OCI-M2 (cell line): ENCODE measurements around the gene ATF6.
"Not testable (repeated sequence)": the region's sequence is repeated elsewhere in the genome, so short reads cannot be mapped to it uniquely, and the experiment has no call there.

Experiments used
- DNase-seq: peaks from one replicate; lab custom pipeline; 2025; ENCODE audit not compliant: unreplicated experiment; lab: John Stamatoyannopoulos, UW

The ATF6 gene

DNA sequence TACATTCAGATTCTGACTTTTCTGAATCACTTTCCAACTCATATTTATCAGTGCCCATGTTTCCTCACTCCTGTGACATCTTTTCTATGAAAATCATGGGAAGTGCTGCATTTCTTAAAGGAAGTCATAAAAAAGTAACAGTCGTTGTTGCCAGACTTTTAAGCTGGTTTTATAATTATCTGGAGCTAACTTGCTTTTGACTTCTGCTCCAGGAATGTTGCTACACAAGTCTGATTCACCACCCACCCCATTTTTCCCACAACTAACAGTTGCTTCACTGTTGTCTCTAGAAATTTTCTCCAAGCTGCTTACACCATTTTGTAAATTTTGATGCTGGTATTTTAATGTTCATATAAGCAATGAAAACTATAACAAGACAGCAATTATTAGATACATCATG lies 32.6 kb upstream of the ATF6 start:
- no peak for DNase-seq

DNA sequence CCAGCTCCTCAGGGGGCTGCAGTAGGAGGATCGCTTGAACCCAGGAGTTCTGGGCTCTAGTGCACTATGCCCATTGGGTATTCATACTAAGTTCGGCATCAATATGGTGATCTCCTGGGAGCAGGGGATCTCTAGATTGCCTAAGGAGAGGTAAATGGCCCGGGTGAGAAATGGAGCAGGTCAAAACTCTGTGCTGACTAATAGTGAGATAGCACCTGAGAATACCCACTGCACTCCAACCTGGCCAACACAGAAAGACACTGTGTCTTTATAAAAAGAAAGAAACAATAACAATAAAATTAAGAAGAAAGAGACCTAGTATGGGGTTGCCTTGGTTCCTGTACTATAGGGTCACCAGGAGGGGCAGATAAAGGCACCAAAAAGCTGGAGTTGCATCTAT lies 30.3 kb upstream of the ATF6 start:
- no peak for DNase-seq

DNA sequence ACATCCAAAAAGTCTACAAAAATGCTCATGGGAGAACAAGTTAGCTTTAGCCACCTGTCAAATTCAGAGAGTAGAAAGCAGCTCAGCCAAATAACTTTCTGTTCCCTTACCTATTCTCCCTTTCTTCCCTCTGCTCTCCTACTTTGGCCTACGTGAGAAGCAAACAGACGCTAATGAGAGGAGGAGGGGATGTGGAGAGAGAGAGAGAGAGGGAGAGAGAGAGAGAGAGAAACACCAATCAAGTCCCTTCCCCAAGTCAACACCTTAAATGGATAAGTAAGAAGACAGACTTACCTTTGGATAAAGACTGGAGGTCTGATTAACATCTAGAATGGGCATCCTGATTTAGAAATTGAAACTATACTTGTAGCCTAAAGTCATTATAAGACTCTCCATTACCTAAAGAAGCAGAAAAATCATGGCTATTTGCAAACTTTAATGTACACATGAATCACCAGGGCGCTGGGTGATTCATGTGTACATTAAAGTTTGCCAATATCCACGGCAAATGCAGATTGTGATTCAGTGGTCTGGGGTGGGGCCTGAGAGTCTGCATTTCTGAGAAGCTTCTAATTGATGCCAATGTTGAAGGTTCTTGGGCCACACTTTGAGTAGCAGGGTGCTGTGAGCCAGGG lies 29.7 kb upstream of the ATF6 start:
- DNase-seq = no peak

DNA sequence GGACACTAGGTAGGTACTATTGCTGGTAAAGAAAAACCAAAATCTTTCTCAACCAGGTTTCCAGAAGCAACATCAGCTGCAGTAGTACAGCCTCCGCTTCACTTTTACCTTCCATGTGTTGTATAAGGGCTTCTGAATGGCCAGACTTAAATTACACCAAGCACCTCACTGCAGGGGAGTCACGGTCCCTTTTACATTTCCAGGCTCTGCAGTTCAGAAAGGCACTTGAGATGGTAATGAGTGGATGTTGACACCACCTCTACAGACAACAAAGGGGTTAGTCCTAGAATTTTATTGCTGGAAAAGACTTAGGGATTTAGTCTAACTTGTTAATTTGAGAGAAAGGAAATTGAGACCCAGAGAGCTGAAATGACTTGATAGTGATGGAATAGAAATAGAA lies 28.5 kb upstream of the ATF6 start:
- DNase-seq = no peak

DNA sequence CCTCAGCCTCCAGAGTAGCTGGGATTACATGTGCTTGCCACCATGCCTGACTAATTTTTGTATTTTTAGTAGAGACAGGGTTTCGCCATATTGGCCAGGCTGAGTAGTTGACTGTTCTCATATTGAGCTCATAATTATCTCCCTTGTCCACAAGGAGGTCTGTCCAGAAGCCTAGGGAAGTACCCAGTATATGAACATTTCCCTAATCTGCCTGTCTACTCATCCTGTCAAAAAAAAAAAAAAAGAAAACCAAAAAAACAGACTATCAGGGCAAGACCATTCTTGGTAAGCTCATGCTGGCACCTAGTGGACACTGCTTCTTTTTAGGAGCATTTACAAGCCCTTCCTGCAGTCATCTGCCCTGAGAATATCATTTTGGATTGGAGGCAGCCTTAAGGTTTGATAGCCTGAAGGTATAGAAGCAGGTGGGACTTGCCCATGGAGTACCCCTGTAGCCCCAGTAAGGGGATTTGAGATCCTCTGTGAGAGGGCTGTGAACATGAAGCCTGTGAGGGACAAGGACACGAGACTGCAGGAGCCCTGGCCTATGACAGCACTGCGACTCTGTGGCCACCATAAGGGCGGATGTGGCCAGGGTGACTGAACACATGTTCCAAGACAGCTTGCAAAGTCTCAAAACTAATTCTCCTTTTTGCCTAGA lies 27.4 kb upstream of the ATF6 start:
- peak; percentile 15 for DNase-seq

DNA sequence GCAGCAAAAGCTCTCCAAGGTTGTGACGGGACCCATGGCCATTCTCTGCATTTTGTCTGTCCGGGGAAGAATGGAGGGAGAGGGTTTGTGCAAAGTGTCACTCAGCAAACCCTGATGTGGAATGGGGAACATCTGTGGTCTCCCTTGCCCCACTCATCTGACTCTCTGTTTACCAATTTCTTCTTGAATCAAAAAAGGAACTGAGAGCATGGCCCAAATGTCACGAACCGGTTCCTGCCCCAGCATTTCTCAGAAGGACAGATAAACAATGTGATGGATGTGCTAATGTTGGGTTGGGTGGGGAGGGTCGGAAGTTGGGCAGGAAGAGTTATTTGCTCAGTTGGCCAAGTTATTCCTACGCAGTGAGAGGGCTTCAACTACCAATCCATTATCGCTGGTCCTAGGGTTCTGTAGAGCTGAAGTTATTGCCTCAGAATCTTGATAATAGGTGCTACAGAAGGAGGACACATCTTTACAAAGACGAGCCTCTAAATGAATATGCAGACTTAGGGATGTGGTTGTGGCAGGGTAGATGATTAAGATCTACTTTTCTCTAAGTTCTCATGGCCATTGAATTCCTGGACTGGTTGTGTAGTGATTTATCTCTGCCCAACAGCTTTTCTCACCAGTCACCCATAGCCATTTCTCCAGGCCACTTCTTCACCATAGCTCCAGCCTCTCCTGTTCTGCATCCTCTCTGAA lies 26.1 kb upstream of the ATF6 start:
- no peak for DNase-seq

DNA sequence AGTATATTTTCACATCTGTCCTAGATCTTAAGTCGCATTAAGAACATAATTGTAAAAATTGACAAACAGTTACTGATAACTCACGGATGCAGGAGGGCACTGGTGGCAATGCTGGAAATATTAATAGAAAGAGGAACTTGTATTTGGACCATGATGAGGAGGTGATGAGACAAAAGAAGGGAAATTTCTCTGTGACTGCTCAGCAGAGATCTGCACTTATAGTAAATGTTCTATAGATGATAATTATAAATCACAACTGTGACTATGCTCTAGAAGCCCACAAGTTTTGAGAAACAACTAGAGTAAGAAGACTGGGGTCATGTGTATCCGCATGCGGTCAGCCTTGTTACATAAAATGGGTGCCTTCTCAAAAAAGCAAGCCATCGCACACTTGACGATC lies 25.2 kb upstream of the ATF6 start:
- DNase-seq = no peak

DNA sequence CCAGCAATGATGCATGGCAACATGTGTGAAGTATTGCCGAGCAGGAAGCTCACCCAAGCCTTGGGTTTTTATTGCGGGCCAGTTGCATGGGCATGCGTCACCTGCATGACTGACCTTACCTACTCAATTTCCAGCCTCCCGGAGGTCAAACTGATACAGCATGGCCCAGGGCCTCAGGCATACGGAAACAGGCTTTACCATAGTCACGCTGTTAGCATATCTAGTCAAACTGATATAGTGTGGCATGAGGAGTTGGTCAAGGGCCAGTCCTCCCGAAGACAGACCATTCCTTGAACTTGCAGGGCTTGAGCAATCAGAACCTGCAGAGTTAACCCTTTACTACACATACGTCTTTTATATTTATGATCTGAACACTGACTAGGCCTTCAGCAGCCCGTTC lies 22.9 kb upstream of the ATF6 start:
- no peak for DNase-seq

DNA sequence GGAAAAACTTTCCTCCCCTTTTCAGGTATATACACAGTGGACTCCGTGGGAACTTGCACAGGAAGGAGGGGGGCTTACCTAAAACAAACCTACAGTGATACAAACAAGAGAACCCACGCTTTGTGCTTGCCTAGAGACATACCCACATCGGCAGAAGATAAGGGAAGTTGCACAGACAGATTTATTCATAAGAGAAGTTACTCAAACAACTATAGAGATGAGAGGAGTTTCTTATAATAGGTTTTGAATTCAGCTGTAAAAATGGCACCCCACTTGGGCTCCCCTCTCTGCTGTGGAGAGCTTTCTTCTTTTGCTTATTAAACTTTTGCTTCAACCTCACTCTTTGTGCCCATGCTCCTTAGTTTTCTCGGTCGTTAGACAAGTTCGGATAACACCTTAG lies 18.3 kb upstream of the ATF6 start:
- DNase-seq = no peak

DNA sequence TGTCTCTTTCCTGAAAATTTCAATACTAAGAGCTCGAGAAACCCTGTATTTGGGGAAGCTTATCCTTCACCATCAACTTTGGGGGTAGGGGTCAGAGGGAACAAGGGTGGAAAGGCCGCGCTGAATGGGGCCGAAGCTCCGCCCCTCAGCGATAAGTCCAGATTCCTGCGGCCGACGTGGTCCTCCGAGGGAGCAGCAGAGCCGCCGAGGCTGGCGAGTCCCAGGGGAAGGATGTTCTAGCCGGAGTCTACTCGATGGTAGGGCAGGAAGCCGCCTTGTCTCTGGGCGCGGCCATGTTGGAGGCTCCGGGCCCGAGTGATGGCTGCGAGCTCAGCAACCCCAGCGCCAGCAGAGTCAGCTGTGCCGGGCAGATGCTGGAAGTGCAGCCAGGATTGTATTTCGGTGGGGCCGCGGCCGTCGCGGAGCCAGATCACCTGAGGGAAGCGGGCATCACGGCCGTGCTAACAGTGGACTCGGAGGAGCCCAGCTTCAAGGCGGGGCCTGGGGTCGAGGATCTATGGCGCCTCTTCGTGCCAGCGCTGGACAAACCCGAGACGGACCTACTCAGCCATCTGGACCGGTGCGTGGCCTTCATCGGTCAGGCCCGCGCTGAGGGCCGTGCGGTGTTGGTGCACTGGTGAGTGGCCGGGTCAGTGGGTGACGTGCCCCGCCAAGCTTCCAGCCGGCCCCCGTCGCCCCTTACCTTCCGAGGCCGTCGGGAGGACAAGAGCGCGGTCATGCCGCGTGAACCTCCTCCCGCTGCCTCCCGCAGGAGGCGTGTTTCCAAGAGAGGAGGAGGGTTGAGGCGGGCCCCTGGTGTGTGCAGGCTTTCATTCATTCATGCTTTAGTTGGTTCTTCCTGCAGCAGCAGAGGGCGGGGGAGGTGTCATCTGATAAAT lies 16.4 kb upstream of the ATF6 start, which contains the start of gene DUSP12:
DUSP12 (plus strand) TSS at position 278 of the 899 bp plus-strand sequence; CDS start at position 294, 16 bp downstream.
- peak; percentile 80 for DNase-seq

DNA sequence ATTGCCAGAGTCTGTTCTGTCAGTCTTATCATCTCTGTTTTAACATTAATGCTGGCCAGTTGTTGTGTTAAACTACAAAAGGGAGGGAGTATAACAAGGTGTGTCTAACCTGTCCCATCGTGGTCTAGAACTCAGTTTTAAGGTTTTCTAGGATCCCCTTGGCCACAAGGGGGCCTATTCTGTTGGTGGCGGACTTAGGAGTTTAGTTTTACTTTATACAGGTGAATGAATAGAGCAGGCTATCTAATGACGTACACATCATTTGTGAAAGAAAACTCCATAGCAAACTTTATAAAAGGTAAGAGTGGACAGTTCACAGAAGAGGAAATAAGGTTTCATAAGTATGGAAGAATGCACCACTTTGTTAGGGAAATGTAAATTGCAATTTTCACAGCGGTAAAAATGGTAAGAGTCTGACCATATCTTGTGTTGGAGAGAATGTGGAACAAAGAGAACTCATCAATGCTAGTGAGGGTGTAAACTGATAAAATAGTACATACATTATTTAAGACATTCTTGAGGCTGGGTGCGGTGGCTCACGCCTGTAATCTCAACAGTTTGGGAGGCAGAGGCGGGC lies 2.5 kb upstream of the ATF6 start:
- DNase-seq = no peak

DNA sequence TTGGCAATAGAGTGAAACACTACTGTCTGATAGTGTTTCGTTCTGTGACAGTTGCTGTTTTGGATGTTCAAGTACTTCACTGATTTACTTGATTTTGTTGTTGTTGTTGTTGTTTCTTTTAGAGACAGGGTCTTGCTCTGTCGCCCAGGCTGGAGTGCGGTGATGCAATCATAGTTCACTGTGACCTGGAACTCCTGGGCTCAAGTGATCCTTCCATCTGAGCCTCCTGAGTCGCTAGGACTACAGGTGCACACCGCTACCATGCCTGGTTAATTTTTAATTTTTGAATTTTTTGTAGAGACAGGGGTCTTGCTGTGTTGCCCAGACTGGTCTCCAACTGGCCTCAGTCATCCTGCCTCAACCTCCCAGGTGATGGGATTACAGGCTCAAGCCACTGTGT lies 2.3 kb downstream of the ATF6 start:
- DNase-seq = no peak

DNA sequence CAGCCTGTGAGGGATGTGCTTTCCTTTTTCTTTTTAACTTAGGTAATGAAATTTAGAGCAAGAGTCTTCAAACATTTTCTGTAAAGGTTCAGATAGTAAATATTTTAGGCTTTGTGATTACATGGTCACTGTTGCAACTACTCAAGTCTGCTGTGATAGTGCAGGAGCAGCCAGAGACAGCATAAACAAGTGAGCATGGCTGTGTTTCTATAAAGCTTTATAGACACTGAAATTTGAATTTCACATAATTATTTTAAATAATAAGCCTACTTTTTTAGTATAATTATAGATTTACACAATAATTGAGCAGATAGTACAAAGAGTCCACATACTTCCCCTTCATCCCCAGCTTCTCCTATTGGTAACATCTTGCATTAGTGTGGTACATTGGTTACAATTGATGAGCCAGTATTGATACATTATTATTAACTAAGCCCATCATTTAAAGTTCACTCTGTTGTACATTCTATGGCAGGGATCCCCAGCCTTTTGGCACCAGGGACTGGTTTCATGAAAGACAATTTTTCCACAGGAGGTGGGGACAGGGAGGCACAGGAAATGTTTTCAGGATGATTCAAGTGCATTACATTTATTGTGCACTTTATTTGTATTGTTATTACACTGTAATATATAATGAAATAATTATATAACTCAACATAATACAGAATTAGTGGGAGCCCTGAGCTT lies 3.0 kb downstream of the ATF6 start:
- DNase-seq = no peak

DNA sequence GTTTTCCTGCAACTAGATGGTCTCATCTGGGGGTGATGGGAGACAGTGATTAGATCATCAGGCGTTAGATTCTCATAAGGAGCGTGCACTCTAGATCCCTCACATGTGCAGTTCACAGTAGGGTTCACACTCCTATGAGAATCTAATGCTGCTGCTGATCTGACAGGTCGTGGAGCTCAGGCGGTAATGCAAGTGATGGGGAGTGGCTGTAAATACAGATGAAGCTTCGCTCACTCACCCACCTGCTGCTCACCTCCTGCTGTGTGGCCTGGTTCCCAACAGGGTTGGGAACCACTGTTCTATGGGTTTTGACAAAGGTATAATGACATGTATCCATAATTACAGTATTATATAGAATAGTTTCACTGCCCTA lies 3.5 kb downstream of the ATF6 start:
- not testable (repeated sequence) for DNase-seq

DNA sequence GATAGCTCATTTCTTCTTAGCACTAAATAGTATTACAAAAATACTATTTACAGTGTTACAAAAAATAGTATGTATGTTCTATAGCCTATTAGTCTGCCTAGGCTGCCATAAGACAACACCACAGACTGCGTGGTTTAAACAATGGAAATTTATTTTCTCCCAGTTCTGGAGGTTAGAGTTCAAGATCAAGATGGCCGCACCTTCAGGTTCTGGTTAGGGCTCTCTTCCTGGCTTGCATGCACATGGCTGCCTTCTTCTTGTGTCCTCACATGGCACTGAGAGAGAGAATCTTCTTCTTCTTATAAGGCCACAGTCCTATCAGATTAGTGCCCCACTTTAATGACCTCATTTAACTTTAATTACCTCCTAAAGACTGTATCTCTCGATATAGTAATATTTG lies 4.1 kb downstream of the ATF6 start:
- DNase-seq = no peak

DNA sequence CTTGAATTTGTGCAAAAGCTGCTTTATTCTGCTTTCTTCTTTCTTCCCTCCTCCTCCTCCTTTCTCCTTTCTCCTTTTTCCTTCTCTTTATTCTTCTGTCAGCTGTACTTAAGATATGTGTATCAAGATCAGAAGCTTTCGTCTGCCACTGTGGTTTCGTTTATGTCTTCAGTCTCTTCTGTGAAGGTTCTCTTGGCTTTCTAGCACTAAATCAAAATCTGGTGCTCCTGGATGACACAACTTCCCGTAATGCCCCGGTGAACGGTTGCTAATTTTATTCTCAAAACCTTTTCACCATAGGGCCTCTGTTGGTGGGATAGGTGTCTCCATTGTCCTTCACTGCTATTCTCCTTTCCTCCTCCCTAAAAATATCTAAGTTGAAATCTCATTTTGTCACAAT lies 5.0 kb downstream of the ATF6 start:
- DNase-seq = no peak

DNA sequence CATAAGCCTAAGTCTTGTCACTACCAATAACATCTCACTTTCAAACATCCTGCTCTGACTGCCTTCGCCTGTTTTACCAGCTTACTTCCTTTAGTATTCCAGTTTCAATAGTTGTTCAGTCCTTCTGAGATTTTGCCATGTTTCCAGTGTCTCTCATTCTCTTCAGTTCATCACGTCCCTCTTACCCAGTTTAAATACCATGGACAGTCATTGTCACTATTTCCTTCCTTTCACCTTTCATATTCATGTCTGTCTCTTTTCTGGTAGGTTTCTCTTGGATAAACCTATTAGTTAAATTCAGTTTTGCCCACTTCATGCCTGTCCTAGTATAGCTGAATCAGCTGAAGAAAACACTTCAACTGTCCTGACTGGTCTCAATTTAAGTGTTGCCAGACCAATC lies 5.9 kb downstream of the ATF6 start:
- no peak for DNase-seq

DNA sequence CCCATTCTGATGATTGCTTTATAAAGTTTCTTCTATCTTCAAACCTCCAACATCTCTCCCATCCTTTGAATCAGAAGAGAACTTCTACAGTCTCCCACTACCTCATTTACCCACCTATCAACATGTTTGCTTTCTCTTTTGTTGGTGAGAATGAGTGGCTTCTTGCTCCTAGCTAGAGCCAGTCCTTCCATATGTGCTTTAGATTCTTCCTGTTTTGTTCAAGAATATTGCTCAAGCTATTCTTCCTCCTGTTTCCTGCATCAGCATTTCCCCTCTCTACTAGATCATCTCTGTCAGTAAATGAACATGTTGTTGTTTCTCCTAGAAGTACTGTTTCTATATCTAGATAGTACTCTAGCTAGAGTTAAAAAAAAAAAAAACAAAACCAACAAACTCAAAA lies 6.3 kb downstream of the ATF6 start:
- no peak for DNase-seq

DNA sequence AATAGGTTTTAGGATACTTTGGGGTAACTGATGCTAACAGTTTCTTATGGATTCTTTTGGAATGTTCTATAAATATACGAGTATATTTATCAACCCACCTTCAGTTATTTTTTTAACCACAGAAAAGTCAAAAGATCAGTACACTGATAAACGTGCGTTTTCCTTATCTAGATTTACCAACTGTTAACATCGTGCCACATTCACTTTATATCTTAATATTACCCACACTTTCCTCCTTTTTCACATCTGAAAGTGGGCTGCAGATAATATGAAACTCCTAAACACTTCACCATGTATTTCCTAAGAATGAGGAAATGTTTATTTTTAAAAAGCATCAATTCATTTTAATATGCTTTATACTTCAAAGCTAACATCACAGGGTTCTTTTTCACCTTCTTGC lies 7.7 kb downstream of the ATF6 start:
- no peak for DNase-seq

DNA sequence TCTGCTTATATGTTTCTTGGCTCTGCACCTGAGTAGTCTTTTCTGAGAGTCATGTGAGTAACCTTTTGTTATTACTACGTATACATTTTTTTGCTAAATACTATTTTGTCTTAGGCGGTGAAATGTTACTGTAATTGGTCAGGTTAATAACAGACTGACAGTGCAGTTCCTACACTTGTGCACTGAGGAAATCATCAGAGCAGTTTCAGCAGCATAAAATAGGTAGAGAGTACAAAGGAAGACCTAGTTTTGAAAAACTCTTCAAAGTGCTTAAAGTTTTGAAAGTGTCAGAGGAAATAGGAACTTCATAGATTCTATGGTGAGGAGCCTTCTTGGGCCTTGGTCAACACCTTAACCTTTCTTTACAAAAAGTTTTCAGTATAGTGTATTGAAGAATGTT lies 11.1 kb downstream of the ATF6 start:
- DNase-seq = no peak

DNA sequence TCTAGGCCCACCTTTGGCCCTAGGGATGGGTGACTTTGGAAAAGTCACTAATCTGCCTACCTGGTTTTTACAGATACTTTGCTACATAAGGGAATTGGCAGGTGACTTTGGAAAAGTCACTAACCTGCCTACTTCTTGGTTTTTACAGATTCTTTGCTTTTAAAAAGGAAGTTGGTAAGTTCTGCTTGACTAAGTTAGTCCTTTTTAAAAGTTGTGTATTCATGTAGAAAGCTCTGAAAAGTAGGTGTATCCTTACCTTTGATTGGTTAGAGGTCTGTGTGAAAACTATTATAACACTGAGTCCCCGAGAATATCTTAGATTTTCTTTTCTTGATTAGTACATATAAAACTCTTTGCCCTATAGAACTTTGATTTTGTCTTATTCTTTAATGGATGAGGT lies 12.4 kb downstream of the ATF6 start:
- no peak for DNase-seq
